HPDE6-E6E7 (cell line): ENCODE data around the gene CDH26.
"Not testable (repeated sequence)": the region's sequence is repeated elsewhere in the genome, so short reads cannot be mapped to it uniquely, and the experiment has no call there.

ENCODE experiments used
- DNase-seq: peaks from one replicate; pipeline ENCODE4 v3.0.0; 2011; ENCODE audit warnings: missing footprints; ENCODE audit errors: extremely low spot score

Gene CDH26

GRCh38 chr20:60013296-60014139, 55.3 kb downstream of the CDH26 start:
- DNase-seq = no peak

GRCh38 chr20:60016406-60016805, 58.2 kb downstream of the CDH26 start:
- DNase-seq = no peak

GRCh38 chr20:60020251-60020650, 62.0 kb downstream of the CDH26 start:
- DNase-seq = no peak

GRCh38 chr20:60021104-60021503, 62.9 kb downstream of the CDH26 start:
- DNase-seq = no peak

- no peak for DNase-seq
Measured at GRCh38 chr20:60022849-60023248, 64.6 kb downstream of the CDH26 start.

- no peak for DNase-seq
Measured at GRCh38 chr20:60024245-60024644, 66.0 kb downstream of the CDH26 start.

- no peak for DNase-seq
Measured at GRCh38 chr20:60024801-60025200, 66.6 kb downstream of the CDH26 start.

- no peak for DNase-seq
Measured at GRCh38 chr20:60026010-60026409, 67.8 kb downstream of the CDH26 start.

GRCh38 chr20:60030471-60030870, 72.2 kb downstream of the CDH26 start:
- no peak for DNase-seq

- no peak for DNase-seq
Measured at GRCh38 chr20:60031107-60031506, 72.9 kb downstream of the CDH26 start.

GRCh38 chr20:60034231-60035110, 76.2 kb downstream of the CDH26 start:
- DNase-seq = no peak

GRCh38 chr20:60035486-60035885, 77.3 kb downstream of the CDH26 start:
- no peak for DNase-seq

- DNase-seq = no peak
Measured at GRCh38 chr20:60036346-60036745, 78.1 kb downstream of the CDH26 start.

GRCh38 chr20:60036746-60037499, 78.7 kb downstream of the CDH26 start:
- DNase-seq = no peak

- no peak for DNase-seq
Measured at GRCh38 chr20:60038400-60039008, 80.3 kb downstream of the CDH26 start.

- DNase-seq = no peak
Measured at GRCh38 chr20:60039526-60039925, 81.3 kb downstream of the CDH26 start.

GRCh38 chr20:60040471-60041162, 82.4 kb downstream of the CDH26 start:
- DNase-seq = no peak

GRCh38 chr20:60041436-60042165, 83.4 kb downstream of the CDH26 start:
- not testable (repeated sequence) for DNase-seq

GRCh38 chr20:60043435-60043834, 85.2 kb downstream of the CDH26 start:
- no peak for DNase-seq

GRCh38 chr20:60046011-60046413, 87.8 kb downstream of the CDH26 start:
- DNase-seq = no peak
